Hindlimb muscle (tissue), 1 donor: ENCODE measurements around the gene ZBED3. TPM values are rescaled to one million over a fixed set of nuclear protein-coding genes. Genes with fewer than 3 reads are reported as not detected.
"Not testable (repeated sequence)": the region's sequence is repeated elsewhere in the genome, so short reads cannot be mapped to it uniquely, and the experiment has no call there.

ENCODE experiments used
- DNase-seq: peaks from one replicate; pipeline ENCODE4 v3.0.0-alpha.2; 2013
- polyA plus RNA-seq: library from polyadenylated mRNA; unstranded; fragments of 120-200 nt; gene quantifications from one replicate; pipeline ENCODE4 v1.2.1, GENCODE V29; 2013; ENCODE audit not compliant: insufficient read length

Gene ZBED3, protein sequence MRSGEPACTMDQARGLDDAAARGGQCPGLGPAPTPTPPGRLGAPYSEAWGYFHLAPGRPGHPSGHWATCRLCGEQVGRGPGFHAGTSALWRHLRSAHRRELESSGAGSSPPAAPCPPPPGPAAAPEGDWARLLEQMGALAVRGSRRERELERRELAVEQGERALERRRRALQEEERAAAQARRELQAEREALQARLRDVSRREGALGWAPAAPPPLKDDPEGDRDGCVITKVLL
- polyA plus RNA-seq = 7.4 TPM

DNA sequence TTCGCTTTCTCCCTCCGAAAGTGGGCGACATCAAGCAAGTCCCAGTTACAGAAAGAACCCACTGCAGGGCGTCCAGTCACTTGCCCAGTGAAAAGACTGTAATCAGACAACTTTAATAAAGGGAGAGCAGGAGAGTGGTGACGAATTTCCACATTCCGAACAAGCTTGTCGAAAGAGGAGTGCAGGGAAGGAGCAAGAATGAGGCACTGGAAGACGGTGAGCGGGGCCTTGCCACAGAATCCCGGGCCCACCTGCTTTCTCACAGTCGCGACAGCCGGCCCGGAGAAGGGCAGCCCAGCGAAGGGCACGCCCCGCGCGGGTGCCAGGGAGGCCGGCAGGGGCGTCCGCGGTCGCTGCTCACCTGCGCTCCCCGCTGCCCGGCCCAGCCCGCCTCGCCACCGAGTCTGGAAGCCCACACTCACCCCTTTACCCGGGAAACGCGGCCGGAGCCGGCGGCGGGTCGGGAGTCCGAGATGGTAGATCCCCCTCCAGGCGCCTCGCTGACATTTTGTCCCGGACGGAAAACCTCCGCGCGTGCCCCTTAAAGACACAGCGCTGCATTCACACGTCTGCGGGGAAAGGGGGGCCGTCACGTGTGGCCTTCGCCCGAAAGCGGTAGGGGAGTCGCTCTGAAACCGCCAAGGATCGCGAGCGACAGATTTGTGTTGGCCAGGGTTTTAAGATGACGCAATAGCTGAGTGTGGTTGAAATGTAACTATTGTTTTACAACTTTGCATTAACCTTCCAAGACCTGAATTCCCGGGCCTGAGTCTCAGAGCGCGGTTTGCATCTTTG, at the start of gene ZBED3:
TSS of gene ZBED3 (minus strand) at position 597 of the 795 bp plus-strand sequence. CDS start 9,407 bp downstream, outside the sequence.
- peak; percentile 85 for DNase-seq

DNA sequence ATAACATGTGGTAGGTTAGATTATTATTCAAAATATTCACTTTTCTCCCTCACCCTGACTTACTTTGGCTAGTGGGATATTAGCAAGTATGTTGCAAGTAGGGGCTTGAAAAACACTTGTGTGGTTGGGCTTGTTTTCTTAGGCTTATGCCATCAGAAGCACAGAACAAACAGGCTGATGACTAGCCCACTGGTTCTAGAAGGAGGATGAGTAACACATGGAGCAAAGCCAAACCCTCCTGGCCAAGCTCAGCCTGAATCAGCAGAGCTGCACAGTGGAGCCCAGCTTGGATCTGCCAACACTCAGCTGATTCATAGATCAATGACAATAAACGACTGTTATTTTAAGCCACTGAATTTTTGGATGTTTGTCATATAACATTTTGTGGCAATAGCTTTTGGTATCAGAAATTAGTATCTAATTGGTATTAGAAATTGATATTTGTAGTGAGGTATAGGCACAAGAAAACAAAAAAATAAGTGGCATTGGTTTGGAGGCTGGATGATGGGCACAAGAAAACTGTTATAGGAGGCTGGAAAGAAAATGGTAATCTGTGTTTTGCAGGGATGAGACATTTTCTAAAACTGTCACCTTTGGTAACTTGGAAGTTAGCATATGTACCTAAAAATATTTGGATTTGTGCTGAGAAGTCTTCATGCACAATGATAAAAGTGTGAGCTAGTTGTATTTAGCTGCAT, 46.1 kb upstream of the ZBED3 start:
- peak; percentile 56 for DNase-seq

DNA sequence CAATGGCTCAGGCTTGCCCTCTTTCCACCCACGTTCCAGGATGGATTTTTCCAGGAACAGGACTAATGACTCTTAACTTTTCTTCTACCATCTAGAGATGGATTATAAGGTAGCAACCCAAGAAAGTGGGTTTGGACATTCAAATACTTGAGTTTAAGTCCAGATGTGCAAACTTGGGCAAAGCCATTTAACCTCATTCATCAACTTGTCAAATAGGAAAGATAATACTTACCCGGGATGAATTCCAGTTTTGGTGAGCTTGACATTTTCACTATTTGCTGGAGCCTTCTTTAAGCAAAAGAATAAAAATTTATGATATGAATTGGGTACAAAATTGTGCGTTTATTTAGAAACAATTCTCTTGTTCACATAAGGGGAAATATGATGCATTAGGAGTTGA, 44.3 kb upstream of the ZBED3 start:
- DNase-seq = peak; percentile 15

DNA sequence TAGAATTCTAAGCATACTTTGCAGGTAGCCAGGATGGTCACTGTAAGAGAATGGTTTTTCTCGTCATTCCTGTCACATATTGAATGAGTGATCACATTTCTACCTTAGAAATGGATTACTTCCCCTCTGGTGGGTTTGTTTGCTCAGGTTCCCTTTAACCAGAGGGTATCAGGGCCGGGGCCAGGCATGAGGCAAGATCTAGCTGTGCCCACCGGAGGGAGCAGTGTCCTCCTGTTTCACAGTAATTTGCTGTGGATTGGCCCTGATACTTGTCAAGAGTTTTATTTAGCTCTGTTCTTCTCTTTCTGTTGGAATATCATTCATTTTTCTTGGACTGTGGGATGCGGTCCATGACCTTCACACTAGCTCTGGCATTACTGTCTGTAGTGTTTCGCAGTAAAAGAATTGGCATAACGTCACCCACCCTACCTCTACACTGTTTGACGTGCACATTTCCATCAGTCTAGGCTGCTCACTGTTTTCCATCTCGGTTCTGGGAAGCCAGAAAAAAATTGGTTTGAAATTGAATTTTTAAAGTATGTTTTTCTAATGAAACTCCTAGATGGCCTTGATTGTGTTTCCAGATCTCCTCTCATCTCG, 42.4 kb upstream of the ZBED3 start:
- DNase-seq = peak; percentile 69

DNA sequence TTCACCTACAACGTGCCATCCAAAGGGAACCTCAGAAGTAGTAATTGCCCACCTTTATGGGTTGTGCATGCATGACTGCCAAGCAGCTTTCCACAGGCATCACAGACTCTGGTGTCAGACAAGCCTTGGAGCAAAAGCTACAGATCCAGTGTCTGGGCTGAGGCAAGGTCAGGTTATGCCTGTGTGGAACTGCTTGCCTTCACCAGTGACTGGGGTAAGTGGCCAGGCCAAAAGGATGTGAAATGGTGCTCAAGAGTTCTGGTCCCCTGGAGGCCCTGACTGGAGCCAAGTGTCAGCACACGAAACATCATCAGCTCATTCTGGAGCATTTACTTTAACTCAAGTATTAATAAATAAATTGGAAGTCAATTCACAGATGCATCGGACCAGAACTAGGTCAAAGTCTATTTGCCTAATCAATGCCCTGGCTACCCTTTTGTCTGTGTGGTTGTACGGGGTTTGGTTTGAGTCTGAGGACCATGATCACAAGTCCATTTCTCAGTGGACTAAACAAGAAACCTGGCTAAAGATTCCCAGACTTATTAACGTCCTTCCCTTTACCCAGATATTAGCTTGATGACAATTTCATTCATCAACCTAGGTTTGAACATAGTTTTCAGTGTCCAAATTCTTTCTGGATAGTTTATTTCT, 41.5 kb upstream of the ZBED3 start:
- DNase-seq = no peak

DNA sequence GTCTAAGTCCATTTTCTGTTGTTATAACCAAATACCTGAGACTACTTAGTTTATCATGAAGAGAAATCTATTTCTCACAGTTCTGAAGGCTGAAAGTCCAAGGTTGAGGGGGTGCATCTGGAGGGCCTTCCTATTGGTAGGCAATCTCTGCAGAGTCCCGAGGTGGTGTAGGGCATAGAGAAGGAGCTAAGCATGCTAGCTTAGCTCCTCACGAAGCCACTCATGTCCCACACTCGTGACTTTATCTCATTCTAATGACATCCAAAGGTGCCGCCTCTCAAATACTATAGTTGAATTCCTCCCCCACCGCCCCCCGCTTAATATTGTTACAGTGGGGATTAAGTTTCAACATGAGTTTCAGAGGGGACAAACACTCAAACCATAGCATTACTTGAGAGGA, 36.0 kb upstream of the ZBED3 start:
- no peak for DNase-seq

DNA sequence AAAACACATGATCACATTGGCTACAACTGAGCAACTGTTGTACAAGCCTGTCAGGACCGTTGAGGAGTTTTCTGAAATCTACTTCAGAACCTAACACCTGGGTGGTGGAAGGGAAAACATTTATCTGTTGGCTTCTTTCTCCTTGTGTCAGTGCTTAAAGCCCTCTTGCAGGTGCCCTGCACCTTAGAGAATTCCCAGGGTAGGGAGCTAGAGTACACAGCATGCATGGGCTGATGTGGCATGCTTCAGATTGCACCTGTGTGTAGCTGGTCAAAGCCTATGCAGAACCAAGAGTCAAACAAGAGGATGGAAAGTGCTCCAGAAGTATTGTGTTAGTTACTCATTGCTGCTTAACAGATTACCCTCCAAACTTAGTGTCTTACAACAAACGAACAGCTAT, 33.6 kb upstream of the ZBED3 start:
- DNase-seq = no peak

DNA sequence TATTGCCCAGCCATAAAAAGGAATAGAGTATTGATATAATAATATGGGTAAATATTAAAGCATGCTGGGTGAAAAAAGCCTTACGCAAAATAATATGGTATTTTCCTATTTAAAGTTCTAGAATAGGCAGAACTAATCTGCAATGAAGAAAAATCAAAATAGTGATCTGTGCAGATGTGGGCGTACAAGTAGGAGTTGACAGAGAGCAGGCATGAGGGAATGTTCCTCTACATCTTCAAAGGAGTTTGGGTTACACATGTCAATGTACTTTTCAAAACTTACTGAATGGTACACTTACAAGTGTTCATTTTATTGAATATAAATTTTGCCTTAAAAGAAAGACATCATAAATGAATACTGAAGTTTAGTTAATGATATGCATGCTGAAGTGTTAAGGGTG, 33.0 kb upstream of the ZBED3 start:
- DNase-seq = no peak

DNA sequence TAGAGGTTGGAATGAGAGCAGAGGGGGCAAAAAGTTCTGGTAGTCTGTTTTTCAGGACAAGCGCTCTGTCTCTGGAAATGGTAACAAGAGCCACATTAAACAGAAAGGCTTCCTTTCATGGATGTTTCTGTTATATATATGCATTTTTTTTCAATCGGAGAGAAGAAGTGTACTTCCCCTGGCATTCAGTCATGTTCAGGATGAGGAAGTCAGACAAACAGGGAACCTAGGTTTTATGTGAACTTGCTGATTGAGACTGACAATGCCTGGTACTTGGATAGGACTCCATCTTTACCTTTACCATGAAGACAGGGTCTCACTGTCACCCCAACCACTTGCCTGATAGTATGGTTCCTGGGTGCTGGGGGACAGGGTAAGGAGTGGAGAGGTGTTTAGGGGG, 30.1 kb upstream of the ZBED3 start:
- DNase-seq = no peak

DNA sequence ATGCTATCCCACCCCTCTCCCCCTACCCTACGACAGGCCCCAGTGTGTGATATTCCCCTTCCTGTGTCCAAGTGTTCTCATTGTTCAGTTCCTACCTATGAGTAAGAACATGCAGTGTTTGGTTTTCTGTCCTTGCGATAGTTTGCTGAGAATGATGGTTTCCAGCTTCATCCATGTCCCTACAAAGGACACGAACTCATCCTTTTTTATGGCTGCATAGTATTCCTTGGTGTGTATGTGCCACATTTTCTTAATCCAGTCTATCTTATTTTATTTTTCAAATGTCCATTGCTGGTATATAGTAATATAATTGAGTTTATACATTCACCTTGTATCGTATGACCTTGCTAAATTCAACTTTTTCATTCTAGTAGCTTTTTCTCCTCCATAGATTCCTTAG, 19.9 kb upstream of the ZBED3 start:
- not testable (repeated sequence) for DNase-seq

DNA sequence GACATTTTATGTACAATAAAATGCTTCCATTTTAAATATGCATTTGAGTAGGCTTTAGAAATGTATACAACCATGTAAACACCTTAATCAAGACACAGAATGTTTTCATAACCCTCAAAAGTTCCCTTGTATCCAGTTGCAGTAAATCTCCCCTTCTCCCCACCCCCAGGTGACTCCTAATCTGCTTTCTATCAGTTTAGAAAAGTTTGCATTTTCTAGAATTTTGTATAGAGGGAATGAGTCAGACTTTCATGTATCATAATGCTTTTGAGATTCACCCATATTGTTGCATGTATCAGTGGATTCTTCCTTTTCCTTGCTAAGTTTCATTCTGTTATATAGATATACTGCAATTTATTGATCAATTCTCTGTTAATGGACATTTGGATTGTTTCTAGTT, 17.7 kb upstream of the ZBED3 start:
- no peak for DNase-seq

DNA sequence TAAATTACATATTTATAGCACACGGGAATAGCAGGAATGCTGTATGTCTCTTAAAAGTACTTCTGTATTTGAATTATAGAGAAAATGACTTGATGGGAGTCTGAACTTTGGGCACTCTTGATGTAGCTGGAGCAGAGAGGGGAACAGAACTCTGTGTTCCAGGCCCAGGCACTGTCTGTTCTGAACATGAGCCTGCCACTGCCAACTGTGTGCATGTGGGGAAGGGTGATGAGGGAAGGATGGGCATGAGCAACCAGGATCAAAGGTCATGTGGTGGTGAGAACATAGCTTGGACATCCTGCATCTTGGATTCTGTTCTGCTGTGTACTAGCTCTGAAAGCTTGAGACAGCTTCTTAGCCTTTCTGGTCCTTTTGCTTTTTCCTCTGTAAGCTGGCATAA, 16.4 kb upstream of the ZBED3 start:
- no peak for DNase-seq

DNA sequence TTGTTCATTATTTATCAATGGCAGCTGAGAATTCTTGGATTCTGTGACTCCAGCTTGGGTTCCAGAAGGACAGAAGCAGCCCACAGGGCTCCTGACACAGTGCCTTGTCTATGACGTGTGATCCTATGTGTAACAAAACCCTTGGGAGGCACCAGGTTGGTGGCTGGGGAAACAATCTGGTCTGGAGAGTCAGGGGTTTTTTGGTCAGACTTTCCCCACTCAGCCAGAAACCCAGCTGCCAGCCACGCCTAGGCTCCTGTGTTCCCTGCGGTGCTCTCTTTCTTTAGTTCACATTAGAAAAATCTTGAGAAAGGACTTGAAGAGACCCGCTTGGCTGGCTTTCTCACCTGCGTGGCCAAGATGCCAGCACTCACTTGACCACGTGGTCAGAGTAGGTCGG, 15.5 kb upstream of the ZBED3 start:
- no peak for DNase-seq

DNA sequence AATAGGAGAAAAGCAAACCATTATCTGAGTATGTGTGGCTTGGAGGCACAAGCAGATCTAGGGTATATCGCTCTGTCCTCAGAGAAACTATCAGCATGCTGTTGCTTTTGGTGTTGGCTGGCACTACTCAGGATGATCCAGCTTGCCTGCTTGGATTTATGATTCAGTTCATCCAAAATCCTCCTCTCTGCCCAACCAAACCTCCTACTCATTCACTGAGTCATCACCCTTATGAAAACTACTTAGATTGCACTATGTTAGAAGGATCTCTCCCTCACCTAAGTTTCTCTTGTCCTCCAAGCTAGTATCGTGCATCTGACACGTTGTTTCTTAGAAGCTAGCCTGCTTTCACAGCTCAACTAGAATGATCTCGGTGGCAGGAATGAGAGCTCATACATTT, 14.2 kb upstream of the ZBED3 start:
- DNase-seq = no peak

DNA sequence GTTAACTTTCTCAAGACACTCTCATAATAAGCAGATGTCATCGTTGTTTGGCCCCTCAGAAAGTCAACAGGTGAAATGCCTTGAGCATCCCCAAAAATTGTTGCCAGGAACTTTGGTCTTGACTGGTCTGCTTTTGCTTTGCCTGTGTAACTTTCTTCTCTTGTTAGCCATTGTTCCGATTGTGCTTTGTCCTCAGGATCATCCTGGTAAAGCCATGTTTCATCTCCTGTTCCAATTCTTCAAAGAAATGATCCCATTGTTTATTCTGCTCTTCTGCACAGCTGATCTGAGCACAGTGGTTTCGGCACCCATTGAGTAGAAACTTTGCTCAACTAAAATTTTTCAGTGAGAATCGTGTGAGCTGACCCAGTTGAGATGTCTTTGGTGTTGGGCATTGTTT, 8.1 kb upstream of the ZBED3 start:
- no peak for DNase-seq

DNA sequence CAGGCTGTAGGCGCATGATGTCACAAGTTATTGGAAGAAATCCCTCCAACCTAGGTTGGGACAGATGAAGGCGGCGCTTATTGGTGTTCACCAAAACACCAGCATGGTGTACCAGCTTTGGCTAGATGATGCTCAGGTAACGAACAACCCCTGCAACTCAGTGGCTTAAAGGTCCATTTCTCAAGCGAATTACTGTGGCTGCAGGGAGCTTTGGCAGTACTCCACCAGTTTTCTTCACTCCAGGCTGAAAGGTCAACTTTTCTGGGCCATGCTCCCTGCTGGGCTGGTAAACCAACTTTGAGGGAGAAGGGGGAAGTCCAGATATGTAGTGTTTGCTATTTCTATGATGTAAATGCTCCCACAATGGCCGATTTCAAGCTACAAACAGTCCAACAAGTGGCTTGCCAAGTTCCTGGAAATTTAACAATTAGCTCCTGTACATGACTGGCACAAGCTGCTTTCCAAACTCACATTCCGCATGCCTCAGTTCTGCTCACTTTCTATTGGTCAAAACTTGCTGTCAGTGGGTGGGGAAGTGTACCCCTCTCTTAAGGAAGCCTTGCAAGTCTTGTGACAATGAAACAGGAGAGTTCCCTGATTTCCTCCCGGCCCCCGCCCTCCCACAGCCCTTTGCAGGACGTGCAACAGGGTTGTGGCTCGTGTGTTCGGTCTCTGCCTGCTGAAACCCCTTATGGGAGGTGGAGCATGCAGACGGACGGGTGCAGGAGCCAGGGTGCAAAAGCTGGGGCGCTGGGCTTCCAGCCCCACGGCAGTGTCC, 588 bp upstream of the ZBED3 start:
- peak; percentile 42 for DNase-seq

DNA sequence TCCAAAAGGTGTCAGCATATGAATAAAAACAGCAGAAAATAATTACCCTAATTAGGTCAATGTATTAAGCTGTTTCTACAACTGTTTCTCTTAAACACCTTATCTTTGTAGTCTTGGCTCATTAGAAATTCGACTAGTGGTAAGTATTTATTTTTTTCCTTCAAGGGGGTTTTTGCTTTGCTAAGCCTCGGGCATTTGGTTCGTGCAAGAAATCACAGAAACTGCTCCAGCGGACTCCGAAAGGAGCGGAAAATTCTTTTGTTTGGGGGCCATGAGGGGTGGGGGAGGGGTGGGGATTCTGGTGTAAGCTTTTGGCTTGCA, 757 bp downstream of the ZBED3 start:
- no peak for DNase-seq

DNA sequence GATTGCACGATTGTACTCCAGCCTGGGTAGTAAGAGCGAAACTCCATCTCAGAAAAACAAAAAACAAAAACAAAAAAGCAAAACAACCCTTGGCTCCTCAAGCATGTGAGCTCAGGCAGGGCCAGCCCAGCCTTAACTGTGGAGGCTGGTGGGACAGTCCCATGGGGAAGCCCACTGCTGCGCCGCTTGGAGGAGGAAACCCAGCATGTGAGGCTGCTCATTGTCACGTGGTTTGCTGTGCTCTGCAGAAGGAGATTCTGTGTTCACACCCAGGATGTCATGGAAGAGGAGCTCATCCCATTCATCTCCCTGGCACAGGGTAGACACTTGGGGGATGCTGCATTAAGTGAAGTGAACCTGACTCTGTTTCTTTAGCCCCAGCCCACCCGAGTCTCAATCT, 4.0 kb downstream of the ZBED3 start:
- no peak for DNase-seq

DNA sequence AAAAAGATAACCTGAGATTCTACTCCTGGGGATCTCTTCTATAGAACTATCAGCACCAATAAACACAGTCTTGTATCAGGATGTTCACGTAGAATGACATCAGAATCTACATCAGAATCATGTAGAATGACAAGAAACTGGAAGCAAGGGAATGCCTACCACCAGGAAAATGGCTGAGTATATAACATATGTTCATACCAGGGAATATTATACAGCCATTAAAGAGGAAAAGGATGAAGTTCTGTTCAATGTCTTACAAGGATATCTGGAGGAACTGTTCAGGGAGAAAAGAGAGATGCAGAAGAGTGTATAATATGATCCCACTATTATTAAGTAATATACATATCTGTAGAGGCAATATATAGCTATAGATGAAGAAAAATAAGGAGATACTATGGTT, 4.8 kb downstream of the ZBED3 start:
- DNase-seq = no peak

DNA sequence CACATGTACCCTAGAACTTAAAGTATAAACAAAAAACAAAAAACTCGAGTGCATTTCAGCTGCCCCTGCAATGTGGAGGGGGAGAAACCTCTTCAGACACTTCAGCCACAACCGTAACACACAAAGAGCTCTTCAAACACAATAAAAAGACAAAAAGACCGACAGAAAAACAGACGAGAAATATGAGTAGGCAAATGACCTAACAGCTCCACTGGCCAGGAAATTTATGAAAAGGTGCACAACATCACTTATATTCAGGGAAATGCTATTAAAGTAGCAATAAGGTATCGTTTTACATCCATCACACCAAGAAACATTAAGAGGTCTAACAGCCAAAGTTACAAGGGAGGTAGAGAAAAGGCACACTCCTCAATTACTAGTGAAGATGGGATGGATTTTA, 6.2 kb downstream of the ZBED3 start:
- no peak for DNase-seq

DNA sequence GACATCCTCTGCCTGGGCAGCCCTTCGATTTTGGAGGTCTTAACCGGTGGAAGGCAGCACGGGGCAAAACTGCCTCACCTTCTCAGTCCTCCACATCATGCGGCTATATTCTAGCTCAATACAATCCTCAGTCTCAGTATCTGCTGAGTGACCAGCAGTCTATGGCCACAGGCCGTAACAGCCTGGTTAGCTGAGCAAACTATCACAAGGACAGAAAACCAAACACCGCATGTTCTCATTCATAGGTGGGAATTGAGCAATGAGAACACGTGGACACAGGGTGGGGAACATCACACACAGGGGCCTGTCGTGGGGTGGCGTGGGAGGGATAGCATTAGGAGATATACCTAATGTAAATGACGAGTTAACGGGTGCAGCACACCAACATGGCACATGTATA, 6.6 kb downstream of the ZBED3 start:
- not testable (repeated sequence) for DNase-seq

DNA sequence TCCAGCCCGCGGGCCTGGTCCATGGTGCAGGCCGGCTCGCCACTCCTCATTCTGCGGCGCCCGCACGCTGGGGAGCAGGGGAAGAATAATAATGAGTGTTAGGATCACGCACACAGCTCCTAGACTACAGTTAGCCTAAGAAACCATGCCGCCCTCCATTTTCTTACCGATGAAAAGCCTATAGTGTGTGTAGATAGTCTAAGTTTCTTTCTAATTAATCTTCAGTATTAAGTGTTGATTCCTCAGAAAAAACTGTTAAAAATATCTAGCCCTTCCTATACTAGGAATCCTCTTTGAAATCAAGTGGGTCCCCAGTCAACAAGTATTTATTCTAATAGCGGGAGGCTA, 9.3 kb downstream of the ZBED3 start:
- DNase-seq = no peak
